Brain microvascular endothelial cell (primary cell): ENCODE measurements around the gene SAFB.

Source experiments
- DNase-seq: peaks from one replicate; pipeline ENCODE4 v3.0.0-alpha.2; 2020
- H3K27ac ChIP-seq: fragments of 250-450 bp; sonication (Bioruptor Pico); 2 replicates; pipeline ENCODE4 v1.5.1; 2020; ENCODE audit warnings: mild to moderate bottlenecking, moderate library complexity
- H3K27me3 ChIP-seq: fragments of 250-450 bp; sonication (Bioruptor Pico); replicated peaks from 2 replicates; pipeline ENCODE4 v1.5.1; 2020; ENCODE audit warnings: mild to moderate bottlenecking
- H3K36me3 ChIP-seq: fragments of 250-450 bp; sonication (Bioruptor Pico); replicated peaks from 2 replicates; pipeline ENCODE4 v1.5.1; 2020; ENCODE audit warnings: mild to moderate bottlenecking
- H3K4me3 ChIP-seq: 2 replicates; pipeline ENCODE4 v1.5.1; 2011; ENCODE audit warnings: low read depth, mild to moderate bottlenecking, control low read depth, low read length, moderate library complexity
- in situ Hi-C: cut with HindIII; loops from 2 replicates; pipeline ENCODE4 v1.10.0; 2017; ENCODE audit warnings: low sequenced_read_pairs, low pct_ligation_motif_present
- TF ChIP-seq, protein P1 (sequence below): IDR thresholded peaks from 2 replicates; pipeline ENCODE4 v1.5.1; 2011; ENCODE audit warnings: low read depth, mild to moderate bottlenecking, moderate library complexity, low read length, control low read depth, inconsistent platforms; ENCODE audit errors: missing control alignments

SAFB gene

DNA sequence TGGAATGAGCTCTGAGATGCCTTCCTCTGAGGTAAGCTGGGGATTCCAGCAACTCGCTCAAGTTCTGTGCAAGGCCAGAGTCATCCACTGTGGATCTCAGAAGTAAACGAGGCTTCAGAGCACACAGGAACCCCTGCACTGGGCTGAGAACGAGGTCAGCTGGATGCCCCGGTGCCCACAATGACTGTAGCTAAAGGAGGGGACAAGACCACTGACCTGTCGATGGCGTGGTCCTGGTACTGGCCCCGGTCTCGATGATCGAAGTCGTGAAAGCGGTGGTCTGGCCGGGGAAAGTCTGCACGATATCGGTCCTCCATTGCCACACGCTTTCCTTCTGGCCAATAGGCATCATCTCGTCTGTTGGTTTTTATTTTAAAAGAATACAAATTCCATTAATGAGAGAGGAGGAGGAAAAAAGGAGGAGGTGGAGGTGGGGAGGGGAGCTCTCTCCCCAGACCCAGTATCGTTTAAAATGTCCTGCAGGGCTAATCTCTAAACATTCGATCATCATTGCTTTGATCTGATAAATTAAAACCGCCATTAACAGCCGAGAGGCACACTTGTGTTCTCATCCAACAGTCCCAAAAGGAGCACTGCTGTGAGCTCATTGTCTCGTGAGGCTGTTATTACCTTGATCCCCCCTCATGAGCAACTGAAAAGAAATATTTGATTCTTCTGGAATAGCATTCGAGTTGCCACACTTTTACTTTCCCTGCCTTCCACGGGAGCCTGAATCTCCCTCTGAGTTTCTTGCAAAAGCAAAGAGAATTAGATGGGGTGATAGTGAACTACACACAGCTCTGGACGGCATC is 30.1 kb upstream of the SAFB start:
- TF ChIP-seq, protein P1, sequence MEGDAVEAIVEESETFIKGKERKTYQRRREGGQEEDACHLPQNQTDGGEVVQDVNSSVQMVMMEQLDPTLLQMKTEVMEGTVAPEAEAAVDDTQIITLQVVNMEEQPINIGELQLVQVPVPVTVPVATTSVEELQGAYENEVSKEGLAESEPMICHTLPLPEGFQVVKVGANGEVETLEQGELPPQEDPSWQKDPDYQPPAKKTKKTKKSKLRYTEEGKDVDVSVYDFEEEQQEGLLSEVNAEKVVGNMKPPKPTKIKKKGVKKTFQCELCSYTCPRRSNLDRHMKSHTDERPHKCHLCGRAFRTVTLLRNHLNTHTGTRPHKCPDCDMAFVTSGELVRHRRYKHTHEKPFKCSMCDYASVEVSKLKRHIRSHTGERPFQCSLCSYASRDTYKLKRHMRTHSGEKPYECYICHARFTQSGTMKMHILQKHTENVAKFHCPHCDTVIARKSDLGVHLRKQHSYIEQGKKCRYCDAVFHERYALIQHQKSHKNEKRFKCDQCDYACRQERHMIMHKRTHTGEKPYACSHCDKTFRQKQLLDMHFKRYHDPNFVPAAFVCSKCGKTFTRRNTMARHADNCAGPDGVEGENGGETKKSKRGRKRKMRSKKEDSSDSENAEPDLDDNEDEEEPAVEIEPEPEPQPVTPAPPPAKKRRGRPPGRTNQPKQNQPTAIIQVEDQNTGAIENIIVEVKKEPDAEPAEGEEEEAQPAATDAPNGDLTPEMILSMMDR, result no peak
- in situ Hi-C loops, result no loop called here
- Histone ChIP-seq H3K4me3 (no peak overlapping the region), H3K27me3 (no peaks in the 10 kb centered on the region), H3K36me3 (peaks cover 91% of the 10 kb centered on the region), H3K27ac (no peak overlapping the region)
- no peak for DNase-seq

DNA sequence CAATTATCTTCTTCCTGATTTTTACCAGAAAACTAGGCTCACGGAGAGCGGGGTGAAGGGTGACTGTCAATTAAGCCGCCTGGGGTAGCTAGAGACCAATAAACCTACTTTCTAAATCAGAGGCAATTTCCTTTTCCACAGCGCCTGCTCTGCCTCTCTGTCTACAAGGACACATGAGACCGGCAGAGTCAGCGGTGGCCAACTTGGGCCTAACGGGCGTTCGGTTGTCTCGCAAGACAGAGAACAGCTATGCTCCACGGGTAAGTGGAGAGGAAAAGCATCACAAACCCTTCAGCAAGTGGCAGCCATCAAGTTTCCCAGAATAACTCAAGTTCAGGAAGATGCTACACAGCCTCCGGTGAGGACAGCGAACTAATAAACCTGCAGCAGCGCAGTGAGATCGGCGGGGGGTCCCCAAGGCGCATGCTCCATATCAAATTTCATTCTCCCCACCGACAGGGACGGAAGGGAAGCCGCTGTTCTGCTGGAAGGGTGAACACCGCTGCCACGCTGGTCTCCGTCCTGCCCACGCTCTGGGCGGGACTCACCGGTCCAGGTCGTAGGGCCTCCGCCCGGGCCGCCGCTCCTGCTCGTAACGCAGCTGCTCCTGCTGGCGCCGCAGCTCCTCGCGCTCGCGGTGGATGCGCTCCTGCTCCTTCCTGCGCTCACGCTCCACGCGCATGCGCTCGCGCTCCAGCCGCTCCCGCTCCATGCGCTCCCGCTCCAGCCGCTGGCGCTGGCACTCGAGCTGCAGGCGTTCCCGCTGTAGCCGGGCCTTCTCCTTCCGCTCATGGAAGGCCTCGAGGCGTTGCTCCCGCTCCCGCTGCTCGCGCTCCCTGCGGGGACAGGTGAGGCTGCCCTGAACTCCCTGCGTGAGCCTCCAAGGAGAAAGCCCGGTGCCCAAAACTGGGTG is 29.3 kb upstream of the SAFB start:
- Histone ChIP-seq H3K27me3 (no peaks in the 10 kb centered on the region), H3K27ac (no peak overlapping the region), H3K4me3 (no peak overlapping the region), H3K36me3 (peaks cover 90% of the 10 kb centered on the region)
- DNase-seq, result no peak
- in situ Hi-C loops, result no loop called here
- TF ChIP-seq, protein P1, result no peak

DNA sequence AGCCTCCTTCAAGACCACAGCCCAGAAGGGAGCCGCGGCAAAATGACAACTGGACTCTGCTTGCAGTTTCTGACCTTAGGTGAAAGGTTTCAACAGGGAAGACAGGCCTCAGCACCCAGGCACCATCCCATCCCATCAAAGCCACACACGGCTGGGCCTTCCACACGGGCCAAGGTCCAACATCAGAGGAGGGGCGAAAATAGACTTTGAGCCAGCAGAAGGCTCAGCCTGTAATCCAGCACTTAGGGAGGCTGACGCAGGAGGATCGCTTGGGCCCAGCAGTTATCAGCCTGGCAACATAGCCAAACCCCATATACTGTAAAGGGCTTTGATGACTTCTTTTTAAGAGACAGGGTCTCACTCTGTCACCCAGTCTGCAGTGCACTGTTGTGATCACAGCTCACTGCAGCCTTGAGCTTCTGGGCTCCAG is 28.3 kb upstream of the SAFB start:
- TF ChIP-seq, protein P1, result no peak

DNA sequence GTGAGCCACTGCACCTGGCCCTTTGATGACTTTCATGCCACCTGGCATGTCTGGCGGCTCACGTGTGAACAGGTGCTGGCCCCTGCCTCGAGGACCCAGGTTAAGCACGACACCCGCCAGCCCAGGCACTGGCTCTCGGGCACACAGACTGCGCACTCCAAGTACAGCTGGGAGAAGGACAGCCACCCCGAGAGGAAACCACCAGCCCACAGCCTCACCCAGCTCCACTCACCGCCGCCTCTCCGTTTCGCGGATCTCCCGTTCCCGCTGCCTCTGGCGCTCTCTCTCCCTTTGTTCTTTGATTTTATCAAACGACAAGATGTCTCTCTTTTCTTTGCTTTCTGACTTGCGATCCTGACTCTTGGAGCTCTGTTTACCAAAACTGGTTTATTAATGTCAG is 27.8 kb upstream of the SAFB start:
- H3K27ac ChIP-seq, result no peak overlapping the region
- H3K27me3 ChIP-seq, result no peaks in the 10 kb centered on the region
- in situ Hi-C loops, result no loop called here
- peaks cover 90% of the 10 kb centered on the region for H3K36me3 ChIP-seq
- TF ChIP-seq, protein P1, result no peak
- no peak overlapping the region for H3K4me3 ChIP-seq
- DNase-seq, result no peak

More for the DNA sequence above, 28.3 kb upstream of the SAFB start:
- Histone ChIP-seq H3K4me3 (no peak overlapping the region), H3K27me3 (no peaks in the 10 kb centered on the region), H3K36me3 (peaks cover 90% of the 10 kb centered on the region), H3K27ac (no peak overlapping the region)
- no peak for DNase-seq
- in situ Hi-C loops, result no loop called here

DNA sequence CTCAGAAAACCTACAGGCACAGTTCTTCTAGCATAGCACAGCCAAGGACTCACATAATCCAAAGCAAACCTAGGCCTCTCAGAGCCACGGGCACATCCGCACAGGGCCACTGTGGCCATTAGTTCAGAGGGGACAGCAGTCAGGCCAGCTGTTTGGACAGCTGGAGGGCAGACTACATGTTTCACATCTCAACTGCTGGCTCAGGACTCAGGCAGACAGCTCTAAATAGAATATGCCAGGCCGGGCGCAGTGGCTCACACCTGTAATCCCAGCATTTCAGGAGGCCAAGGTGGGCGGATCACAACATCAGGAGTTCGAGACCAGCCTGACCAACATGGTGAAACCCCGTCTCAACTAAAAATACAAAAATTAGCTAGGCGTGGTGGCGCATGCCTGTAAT is 27.1 kb upstream of the SAFB start:
- H3K27ac ChIP-seq, result no peak overlapping the region
- TF ChIP-seq, protein P1, result no peak
- no peak for DNase-seq
- in situ Hi-C loops, result no loop called here
- peaks cover 90% of the 10 kb centered on the region for H3K36me3 ChIP-seq
- H3K4me3 ChIP-seq, result no peak overlapping the region
- H3K27me3 ChIP-seq, result no peaks in the 10 kb centered on the region
